Kidney (tissue), 14 donors: ENCODE data around the gene NCKAP5. TPM values are rescaled to one million over a fixed set of nuclear protein-coding genes. Genes with fewer than 3 reads are reported as not detected.

Experiments
- DNase-seq, 5 donors: peaks; one replicate each; pipeline ENCODE4 v3.0.0-alpha.2; 2013 to 2020
- FAIRE-seq: peaks from 2 replicates; lab custom pipeline; 2012; peaks lifted over from hg19 to GRCh38; lab: Jason Lieb, UNC
- H3K27ac ChIP-seq, 2 donors: one replicate each; pipeline ENCODE4 v1.7.0; 2013; ENCODE audit warnings: low read depth in 2 of 2, low read length in 2 of 2, inconsistent platforms in 1 of 2
- H3K27me3 ChIP-seq: one replicate; pipeline ENCODE4 v1.7.1; 2013; ENCODE audit warnings: low read length, inconsistent platforms; ENCODE audit not compliant: control insufficient read depth, insufficient read depth
- H3K36me3 ChIP-seq, 3 donors: one replicate each; pipeline versions ENCODE4 v1.7.0 to v1.7.1; 2013; ENCODE audit warnings: low read length in 3 of 3, control low read depth in 1 of 3, inconsistent platforms in 1 of 3; ENCODE audit not compliant: insufficient read depth in 3 of 3, control insufficient read depth in 2 of 3
- H3K4me1 ChIP-seq, 3 donors: one replicate each; pipeline versions ENCODE4 v1.7.0 to v1.7.1; 2013; ENCODE audit warnings: low read length in 3 of 3, inconsistent platforms in 1 of 3, low read depth in 1 of 3; ENCODE audit not compliant: control insufficient read depth in 2 of 3, insufficient read depth in 2 of 3
- H3K4me3 ChIP-seq, 3 donors: one replicate each; pipeline versions ENCODE4 v1.7.0 to v1.8.1; 2013; ENCODE audit warnings: low read length in 3 of 3, control low read depth in 1 of 3, inconsistent platforms in 1 of 3
- H3K9ac ChIP-seq, 3 donors: one replicate each; pipeline versions ENCODE4 v1.7.0 to v1.7.1; 2013; ENCODE audit warnings: low read length in 3 of 3, control low read depth in 1 of 3, inconsistent platforms in 1 of 3
- H3K9me3 ChIP-seq, 3 donors: one replicate each; pipeline versions ENCODE4 v1.7.0 to v1.7.1; 2013; ENCODE audit warnings: low read length in 3 of 3, control low read depth in 1 of 3, inconsistent platforms in 1 of 3; ENCODE audit not compliant: control insufficient read depth in 2 of 3, insufficient read depth in 1 of 3
- CTCF ChIP-seq: IDR thresholded peaks from 3 replicates; pipeline ENCODE4 v1.5.1; 2012; ENCODE audit warnings: mild to moderate bottlenecking, moderate library complexity, borderline replicate concordance; ENCODE audit not compliant: insufficient read depth; ENCODE audit errors: extremely low read depth
- intact Hi-C: fragments of 100-400 bp; cut with DNase I; formaldehyde crosslinking; loops from one replicate; pipeline ENCODE4 v1.11.1; 2022
- polyA plus RNA-seq: library from polyadenylated mRNA; stranded (reverse); fragments of 350-450 nt; fragmentation: Illumina TruSeq; extraction: RNeasy Lipid Tissue Mini Kit (QIAGEN cat#74804); gene quantifications from one replicate; pipeline ENCODE4 v1.2.3, GENCODE V29; 2014; ENCODE audit warnings: low read depth, low replicate concordance; ENCODE audit not compliant: insufficient read depth
- total RNA-seq: library from RNA; stranded (reverse); fragmentation: NEBNext Ultra II Directional; extraction: Animal tissue kit (Norgen Biotek cat#: 25700); gene quantifications from one replicate; pipeline ENCODE4 v1.2.1, GENCODE V29; 2021
- donor health status: control.
- donor health status: control.
- donor health status: control.
- donor health status: control.
- donor health status: control.
- donor health status: DM: yes; HTN: yes; CAD: no.
- donor health status: Normal renal cell carcinoma (clear cell type).

Gene NCKAP5
- total and polyA plus RNA-seq, 2 donors from 2014 or later, result 1.8 to 2.9 TPM

DNA sequence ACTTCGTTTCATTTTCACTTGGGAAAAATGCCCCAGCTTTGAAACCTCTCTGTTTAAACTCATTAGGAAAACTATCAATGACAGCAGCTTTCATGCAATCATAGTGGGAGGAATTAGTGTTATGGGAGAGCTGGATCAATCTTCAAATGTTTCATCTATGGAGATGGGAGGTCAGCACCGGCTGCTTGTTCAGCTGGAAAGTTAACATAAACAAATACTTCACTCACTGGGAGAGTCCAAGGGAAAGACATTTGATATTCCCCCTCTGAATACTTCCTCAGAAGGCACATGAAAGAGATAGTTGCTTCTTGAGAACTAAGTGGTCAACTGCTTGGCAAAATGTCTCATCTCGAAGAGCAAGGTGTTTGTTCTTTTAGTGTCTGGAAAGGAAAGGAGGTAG is 905.5 kb downstream of the NCKAP5 start:
- no peaks in the 10 kb centered on the region for H3K9me3 ChIP-seq
- H3K36me3 ChIP-seq, result no peaks in the 10 kb centered on the region
- no peak overlapping the region for H3K4me3 ChIP-seq
- no peak for FAIRE-seq
- intact Hi-C loops, result no loop called here
- peak in 3 of 5 donors; percentile 57 to 86 (median 81) for DNase-seq
- TF ChIP-seq CTCF, result no peak
- H3K27me3 ChIP-seq, result no peaks in the 10 kb centered on the region
- no peak overlapping the region for H3K9ac ChIP-seq
- H3K27ac ChIP-seq, result no peak overlapping the region
- peaks cover 0 to 4% (median 0%) of the 10 kb centered on the region in 3 donors for H3K4me1 ChIP-seq

DNA sequence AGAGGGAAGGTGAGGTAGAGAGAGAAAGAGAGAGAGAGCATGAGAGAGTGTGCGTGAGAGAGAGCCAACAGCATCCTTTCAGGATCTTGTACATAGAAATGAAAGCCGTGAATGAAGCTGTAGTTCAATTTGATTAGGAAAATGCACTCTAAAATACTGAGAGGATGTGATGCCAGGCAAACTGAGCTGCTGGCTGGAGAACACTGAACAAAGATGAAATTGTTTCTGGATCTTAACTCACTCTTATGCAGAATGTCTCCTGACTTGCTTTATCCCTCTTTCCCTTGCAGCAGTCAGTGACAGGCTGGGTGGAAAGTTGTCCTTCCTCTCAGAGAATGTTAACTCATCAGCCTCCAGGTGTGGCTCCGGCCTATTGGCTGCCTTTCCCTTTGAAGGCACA is 908.9 kb downstream of the NCKAP5 start:
- intact Hi-C loops, result no loop called here
- no peak for DNase-seq
- H3K36me3 ChIP-seq, result no peaks in the 10 kb centered on the region
- H3K4me3 ChIP-seq, result no peak overlapping the region
- no peak for TF ChIP-seq CTCF
- H3K4me1 ChIP-seq, result peaks cover 0 to 2% (median 0%) of the 10 kb centered on the region in 3 donors
- no peak overlapping the region for H3K27ac ChIP-seq
- FAIRE-seq, result no peak
- no peaks in the 10 kb centered on the region for H3K27me3 ChIP-seq
- H3K9ac ChIP-seq, result no peak overlapping the region
- H3K9me3 ChIP-seq, result no peaks in the 10 kb centered on the region

GRCh38 chr2:132656266-132656975 is 911.8 kb downstream of the NCKAP5 start:
- no peak overlapping the region for H3K27ac ChIP-seq
- intact Hi-C loops, result no loop called here
- no peaks in the 10 kb centered on the region for H3K27me3 ChIP-seq
- peak in 1 of 5 donors; percentile 38 for DNase-seq
- no peak for FAIRE-seq
- H3K9me3 ChIP-seq, result no peaks in the 10 kb centered on the region
- TF ChIP-seq CTCF, result no peak
- no peaks in the 10 kb centered on the region for H3K36me3 ChIP-seq
- H3K9ac ChIP-seq, result no peak overlapping the region
- no peaks in the 10 kb centered on the region for H3K4me1 ChIP-seq
- H3K4me3 ChIP-seq, result no peak overlapping the region
